Left kidney (tissue), 2 donors: ENCODE measurements around the gene SPOCK1. TPM values are rescaled to one million over a fixed set of nuclear protein-coding genes. Genes with fewer than 3 reads are reported as not detected.

Experiments used
- DNase-seq: peaks from one replicate; pipeline ENCODE4 v3.0.0-alpha.2; 2013
- polyA plus RNA-seq: library from polyadenylated mRNA; unstranded; fragments of 120-200 nt; gene quantifications from one replicate; pipeline ENCODE4 v1.2.1, GENCODE V29; 2013; ENCODE audit not compliant: insufficient read length

SPOCK1 gene
- polyA plus RNA-seq, 1 donor, result 7.9 TPM

DNA sequence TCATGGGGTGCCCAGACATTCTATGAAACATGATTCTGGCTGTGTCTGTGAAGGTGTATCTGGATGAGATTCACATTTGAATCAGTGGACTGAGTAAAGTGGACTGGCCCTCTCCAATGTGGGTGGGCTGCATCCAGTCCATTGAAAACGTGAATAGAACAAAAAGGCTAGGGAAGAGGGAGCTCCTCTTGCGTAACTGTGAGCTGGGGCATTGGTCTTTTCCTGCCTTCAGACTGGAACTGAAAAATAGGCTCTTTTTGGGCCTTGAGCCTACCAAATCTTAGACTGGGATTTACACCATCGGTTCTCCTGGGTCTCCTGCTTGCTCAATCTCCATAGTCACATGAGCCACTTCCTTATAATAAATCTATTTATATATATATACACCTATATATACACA, 170.1 kb downstream of the SPOCK1 start:
- DNase-seq, result no peak

DNA sequence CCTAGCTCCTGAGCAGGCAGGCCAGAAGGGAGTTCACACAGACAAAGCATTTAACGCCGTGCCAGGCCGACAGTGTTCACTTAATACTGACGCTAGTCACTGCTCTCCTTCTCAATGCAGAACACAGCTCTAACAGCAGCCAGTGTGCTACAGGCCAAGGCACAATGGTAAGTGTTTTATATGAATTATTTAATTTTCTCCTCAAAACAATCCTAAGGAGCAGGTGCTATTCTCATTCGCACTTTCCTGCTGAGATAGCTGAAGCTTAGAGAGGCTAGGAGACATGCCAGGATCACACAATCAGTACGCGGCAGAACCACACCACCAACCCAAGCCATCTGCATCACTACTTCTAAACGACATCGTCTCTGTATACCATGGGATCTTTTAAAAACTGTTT, 170.7 kb downstream of the SPOCK1 start:
- no peak for DNase-seq

DNA sequence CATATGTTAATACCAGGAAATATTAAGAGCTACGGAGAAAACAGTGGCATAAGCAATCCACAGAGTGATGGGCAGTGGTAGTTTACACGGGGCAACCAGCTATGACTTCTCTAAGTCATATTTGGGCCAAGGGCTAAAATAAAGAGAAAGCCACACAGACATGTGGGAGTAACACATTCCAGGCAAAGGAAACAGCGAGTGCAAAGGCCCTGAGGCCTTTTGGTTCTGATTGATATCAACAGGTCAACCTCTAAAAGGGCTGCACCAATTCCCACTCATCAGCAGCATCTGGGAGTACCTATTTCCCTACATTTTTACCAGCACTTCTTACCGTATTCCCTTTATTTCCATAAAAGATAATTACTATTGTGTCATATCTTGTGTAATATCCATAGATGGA, 173.4 kb downstream of the SPOCK1 start:
- DNase-seq, result no peak

DNA sequence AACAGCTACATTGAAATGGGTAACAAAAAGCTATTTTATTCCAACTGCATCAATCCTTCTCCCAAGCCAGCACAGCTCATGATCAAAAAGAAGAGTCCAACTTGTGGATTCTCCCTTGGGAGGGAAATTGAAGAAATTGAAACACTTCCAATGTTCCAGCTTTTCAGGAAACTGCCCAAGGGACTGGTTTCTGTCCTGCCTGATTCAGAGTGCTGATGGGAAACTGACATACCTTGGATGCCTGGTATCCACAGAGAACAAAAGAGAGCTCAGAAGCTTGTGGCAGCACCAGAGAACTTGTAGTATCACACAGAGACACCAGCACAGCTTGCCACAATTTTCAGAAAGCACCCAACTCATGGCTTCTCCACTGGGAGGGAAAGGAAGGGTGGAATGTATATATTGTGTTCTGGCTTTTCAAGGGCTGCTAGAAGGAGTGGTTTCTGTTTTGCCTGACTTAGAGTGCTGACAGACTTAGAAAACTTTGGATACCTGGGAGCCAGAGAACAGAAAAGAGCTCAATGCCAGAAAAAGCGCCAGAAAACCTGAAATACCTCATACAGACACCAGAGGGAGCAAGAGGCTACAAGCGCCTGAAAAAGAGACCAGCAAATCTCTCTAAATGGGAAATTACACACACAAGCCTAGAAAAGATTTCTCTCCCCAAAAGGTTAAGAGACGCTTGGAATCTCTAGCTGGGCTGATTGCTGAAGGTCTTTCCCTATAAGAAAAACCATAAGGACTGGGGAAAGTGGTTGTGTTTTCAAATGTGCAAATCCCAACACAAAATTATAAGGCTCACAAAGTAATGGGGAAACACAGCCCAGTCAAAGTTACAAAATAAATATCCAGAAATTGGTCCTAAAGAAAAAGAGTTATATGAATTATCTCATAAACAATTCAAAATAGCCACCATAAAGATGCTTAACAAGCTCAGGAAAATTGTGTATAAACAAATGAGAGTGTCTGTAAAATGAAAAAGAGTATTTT, 178.8 kb downstream of the SPOCK1 start:
- DNase-seq, result peak; percentile 64

DNA sequence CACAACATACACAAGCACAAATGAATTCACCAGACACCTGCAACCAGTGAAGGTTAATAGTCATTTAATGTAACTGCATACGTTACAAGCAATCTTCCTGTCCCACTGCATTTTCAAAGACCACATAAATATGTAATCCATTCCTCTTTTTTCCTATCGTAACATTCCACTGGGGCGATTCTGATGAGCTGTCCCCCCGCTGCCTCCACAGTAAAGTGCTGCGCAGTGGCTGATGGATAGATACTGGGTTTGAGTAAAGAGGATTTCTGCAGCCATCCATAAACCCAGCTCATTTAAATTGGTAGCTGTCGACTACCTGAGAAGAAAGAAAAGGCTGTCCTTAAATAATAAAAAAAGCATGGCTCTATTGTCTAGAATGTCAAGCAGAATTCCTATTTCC, 181.1 kb downstream of the SPOCK1 start:
- DNase-seq, result no peak

DNA sequence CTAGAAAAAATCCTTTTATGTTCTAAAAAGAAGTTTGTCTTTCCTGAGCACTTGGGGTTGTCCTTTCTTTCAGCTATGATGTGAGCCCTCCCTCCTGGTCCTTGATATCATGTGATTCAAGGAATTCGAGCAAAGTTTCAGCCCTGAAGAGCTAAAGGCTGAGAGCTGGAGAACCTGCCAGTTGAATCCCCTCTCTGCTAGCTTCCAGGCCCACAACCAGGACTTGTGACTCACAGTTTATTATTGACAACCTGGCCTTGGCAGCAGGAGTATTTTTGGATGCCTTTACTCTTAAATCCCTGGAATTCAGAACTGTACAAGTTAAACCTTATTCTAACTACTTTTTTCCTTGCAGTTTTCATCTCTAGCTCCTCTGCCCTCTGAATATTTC, 182.8 kb downstream of the SPOCK1 start:
- no peak for DNase-seq

DNA sequence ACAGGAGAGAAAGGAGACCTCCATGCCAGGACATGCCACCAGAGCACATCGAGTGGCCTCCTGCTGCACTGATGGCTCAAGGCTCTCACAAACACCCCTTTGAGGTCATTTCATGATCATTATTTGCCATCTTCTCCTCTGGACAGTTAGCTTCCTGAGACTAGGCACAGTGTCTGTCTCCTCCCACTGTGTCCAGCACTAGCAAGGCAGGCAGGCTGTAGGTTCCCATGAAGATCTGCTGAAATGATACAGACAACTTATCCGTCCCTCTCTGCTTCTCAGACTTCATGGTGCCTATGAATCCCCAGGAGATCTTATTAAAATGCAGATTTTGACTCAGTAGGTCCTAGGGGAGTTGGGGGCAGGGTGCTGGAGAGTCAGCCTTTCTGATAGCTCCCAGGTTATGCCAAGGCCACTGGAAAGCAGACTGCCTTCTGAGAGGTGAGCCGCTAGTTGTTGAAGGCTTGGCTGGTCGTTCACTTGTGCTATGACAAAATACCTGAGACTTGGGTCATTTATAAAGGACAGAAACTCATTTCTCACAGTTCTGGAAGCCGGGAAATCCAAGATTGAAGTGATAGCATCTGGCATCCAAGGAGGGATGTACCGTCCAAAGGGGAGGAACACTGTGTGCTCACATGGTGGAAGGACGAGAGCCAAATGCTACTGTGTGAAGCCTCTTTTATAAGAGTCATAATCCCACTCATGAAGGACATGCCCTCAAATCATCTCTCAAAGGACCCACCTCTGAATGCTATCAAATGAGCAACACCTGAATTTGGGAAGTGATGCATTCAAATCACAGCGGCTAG, 183.4 kb downstream of the SPOCK1 start:
- no peak for DNase-seq

DNA sequence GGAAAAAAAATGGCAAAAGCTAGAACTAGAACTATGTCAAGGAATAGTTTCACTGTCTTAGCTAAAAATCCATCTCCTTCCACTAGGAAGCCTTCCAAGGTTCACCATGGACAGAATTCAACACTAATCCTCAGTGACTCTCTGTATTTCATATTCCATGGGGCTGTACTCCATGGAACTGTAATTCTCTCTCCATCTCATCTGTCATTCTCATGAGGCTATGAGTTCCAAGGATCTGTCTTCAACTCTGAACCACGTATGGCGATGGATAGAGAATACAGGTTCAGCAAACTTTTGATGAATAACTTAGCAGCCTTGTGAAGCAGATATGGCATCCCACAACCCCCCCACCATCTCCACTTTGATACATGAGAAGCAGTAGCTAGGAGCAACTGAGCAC, 184.0 kb downstream of the SPOCK1 start:
- no peak for DNase-seq

DNA sequence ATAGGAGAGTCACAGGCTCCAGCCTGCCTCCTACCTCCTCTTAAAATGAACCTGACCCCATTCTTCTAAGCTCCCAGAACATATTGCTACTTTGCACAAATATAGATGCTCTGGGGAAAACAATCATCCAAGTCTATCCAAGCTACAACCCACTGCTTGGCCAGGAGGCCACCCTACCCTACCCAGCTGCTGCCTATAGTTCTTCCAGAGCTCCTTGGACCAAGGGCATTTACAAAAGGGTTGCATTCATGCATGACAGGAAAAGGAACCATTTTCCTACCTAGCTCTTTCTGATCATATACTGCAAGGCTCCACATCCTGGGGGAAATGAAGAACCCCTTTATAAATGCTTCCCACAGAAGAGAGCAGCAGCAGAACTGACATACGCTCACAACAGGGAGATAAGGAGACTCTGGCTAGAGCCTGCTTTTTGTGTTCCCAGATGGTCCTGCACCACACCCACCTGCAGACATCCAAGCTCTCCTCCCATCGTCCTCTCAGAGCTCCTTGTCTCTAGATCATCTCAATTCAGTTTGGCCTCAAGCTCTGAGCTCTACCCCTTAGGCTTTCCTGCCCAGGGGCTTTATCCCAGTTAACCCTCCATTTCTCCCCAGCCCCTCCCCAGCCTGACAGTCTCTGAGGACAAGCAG, 185.5 kb downstream of the SPOCK1 start:
- DNase-seq, result no peak

DNA sequence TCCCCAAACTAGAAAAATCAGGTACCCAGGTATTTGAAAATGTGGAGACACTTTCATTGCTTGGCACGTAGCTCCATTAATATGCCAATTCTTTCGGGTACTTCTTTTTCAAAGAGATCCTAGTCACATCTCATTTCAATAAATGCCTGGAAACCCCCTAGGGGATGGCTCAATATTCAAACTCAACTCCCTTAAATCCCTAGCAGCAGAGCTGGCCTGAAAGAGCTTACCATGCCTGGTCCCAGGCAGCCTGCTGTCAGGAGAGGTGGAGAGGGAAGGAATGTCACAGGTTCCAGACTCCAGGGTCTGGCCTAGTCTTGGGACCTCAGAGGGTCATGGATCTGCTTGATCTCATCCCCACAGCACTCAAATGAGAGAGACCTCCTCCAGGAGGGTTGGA, 187.1 kb downstream of the SPOCK1 start:
- no peak for DNase-seq

DNA sequence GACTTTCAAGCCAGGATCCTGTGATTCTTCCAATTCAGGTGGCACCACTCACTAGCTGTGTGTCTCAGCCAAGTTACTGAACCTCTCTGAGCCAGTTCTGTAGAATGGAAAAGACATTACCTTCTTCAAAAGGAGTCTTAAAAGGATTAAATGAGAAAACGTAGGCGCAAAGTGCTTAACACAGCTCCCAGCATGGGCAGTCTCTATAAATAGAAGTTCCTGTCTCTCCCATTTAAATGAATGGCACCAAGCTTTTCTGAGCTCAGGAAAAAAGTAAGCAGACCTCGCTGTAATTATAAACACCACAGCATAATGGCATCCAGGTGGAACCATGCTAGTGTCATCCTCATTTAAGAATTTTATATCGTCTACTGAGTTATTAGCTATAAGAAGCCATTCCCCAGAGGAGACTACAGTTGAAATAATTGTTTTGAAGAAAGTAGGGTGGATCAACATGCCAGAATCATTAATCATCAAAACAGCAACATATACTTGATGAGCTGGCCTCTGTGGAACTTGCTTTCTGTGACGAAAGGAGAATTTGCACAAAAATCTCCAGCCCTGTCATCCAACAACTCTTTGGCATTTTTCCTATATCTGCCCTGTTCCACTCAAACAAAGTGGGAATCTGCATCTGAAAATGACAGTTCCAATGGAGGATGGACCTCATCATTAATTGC, 188.9 kb downstream of the SPOCK1 start:
- no peak for DNase-seq

DNA sequence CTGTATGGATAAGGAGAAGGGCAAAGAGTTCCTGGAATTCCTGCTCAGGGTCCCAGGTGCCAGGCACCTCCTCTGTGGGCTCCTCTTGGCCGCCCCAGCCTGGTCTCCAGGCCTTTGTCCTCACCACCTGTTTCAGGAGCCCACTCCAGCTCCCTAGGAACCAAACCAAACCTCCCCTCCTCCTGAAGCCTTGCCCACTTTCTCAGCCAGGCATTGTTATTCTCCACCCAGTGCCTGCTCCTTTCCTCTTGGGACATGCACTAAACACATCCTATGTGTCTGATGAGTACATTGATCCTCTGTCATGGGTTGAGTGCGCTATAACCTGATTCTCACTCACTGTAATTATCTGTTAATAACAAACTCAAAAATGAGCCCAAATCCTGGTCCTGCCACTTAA, 189.8 kb downstream of the SPOCK1 start:
- DNase-seq, result no peak

DNA sequence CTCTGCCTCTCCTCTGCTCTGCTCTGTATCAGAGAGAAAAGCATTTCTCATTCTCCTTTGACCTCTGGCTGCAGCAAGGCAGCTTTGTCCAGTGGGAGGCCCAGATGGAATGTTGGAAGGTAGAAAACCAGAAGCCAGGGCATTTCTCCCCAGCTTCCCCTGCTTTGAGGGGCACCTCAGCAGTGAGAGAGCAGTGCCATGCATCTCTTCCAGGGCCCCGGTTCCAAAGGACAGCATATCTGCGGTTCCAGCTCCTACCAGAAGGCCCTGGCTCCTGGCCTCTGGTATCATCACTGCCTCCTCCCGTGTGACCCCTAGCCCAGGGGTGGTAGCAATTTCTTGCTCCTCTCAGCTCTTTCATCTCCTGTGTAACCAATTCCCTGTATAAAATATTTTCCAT, 190.8 kb downstream of the SPOCK1 start:
- no peak for DNase-seq

DNA sequence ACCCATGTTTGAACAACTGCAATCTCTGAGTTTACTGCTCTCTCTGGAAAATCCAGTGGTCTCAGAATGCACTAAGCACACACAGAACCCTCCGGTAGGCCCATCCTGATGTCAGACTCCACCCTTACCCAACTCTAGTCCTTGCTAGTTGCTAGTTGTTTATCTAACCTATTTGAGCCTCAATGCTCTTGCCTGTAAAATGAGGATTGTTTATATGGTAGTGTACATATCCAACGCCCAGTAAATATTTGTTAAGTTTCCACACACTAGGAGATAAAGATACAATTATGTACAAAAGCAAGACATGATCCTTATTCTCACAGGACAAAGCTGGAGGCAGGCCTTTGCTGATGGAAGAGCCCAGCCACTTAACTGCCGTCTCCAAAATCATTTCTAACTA, 192.2 kb downstream of the SPOCK1 start:
- DNase-seq, result no peak

DNA sequence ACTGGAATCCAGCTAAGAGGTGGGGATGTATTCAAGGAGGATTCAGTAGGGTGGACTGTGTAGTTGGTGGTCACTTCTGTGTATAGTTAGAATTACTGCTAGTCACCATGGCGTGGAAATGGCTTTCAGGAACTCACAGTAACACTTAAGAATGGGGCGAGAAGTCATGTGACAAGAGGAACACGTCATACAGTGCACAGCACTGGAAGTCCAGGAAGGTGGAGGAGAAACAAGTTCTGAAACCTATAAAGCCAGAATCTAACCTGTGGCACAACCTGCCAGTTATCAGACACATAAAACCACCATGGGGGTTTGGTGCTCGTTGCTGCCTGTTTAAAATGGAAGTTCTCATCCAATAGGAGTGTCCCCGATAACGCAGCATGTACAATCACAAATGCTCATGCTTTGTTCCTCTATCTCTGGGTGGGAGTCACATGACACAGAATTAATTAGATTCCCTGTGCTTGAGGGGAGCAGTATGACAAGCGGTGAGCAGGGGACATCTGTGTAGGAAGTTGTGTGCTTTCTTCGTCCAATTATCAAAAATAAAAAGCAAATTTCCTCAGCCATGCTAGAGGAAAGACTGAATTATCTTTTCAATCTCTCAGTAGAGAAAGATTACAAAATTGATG, 193.0 kb downstream of the SPOCK1 start:
- DNase-seq, result no peak

DNA sequence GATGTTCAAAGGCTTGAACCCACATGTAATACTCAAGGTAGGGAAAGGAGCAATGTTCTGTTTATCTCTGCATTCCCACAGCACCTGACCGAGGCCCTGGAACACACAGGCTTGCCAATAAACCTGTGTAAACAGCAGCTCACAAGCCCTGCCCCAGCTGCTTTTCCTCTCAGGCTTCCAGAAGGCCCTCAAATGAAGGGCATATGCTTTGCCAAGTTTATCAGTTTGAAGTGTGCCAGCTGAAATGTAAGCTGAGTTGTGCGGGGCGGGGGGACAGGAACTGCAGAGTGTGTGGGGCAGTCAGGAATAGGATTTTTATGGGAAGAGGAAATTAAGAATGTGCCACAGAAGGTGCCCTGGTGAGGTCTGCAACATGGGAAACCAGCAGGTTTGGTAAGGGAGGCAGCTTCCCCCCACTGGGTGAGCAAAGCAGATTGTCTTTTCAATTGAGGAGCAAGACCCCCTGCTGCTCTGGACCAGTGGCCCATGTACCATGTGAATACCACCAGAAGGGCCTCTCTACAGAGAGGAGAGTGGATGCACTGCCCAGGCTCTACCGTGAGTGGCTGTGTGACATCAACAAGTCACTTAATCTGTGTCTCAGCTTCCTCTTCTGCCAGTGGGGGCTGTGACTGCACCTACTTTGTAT, 194.8 kb downstream of the SPOCK1 start:
- DNase-seq, result no peak

DNA sequence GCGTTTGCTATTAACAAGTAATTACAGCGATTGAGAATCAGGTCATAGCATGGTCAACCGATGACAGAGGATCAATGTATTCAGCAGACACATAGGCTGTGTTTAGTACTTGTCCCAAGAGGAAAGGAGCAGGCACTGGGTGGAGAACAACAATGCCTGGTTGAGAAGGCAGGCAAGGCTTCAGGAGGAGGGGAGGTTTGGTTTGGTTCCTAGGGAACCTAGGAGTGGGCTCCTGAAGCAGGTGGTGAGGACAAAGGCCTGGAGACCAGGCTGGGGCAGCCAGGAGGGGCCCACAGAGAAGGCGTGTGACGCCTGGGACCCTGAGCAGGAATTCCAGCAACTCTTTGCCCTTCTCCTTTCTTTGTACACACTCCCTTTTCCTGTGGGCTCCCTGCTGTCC, 195.6 kb downstream of the SPOCK1 start:
- DNase-seq, result no peak

DNA sequence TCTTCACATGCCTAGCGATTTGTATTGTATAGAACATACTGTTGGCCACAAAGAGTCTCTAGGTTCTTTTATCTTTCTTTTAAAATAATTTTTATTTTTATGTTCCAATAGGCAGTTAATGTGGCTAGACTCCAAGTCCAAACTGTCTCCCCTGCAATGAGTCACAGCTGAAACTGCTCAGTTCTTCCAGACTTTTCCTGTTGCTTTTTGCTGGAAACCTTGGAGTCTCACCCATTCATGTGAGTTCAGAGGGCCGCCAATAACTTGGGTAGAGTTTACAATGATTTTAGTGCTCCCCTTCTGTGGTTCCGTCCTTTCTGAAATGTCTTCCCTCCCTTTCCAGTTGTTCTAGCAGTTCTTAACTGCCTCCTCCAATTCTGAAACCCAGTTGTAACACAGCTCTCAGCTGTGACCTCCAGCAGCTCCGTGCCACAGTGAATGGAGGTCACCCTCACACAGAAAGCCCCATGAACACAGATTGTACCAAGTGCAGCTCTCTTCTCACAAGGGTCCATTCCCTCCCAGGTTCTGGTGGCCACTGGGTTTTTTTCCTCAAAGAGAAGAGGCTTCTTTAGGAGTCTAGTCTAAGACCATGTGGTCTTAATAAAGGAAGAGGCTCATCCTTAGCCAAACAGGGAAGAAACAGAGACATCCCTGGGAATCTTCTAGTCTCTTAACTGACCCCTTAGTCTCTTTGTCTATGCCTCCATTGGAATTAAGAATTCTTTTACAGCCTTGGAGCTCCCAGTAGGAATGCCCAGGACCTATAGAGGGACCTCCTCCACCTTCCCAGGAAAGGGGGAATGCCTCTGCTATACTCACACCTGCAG, 198.5 kb downstream of the SPOCK1 start:
- DNase-seq, result no peak

DNA sequence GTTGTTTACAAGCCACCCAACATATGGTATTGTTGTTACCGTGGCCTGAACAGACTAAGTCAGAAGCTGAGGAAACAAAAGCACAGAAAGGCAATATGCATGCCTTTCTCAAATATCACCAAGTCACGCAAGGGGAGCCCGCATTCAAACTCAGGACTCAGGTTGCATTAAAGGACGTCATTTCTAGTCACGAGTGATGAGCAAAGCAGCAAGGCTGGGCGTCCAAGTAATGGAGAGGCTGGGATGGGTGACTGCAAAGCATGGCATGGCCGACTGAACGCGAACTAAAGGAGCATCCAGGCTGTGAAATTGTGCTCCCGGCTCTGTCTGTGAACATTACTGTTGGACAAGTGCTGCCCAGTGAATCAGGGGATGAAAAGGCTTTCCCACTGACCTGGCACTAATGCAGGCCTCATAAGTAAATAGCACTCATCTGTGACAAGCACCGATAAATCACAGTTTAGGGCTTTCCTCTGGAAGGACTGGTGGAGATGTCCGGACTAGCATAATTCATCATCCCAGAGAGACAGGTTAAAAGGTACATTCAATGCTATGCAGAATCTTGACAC, 202.8 kb downstream of the SPOCK1 start:
- DNase-seq, result peak; percentile 78

DNA sequence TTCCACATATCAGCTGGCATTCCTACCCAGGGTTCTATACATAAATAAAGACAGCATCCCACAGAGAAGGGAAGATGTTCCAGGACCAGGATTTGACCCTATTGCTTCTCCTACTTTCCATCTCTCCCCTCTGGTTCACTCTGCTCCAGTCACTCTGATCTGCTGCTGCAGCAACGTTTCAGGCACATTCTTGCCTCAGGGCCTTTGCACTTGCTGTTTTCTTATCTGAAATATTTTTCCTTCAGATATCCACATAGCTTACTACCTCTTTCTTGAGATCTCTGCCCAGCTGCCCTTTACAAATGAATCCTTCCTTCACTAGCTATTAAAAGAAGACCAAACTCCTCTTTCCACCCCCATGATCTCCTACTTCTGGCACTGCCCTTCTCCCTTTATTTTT, 204.5 kb downstream of the SPOCK1 start:
- DNase-seq, result no peak
